HL-60/S4 (cell line): Measurements from ENCODE around the gene GOLGA8B.
"Not testable (repeated sequence)": the region's sequence is repeated elsewhere in the genome, so short reads cannot be mapped to it uniquely, and the experiment has no call there.

Experiments used
- in situ Hi-C: fragments of 300-500 bp; cut with MboI; formaldehyde crosslinking; loops from 2 replicates; pipeline ENCODE4 v1.14.3; 2022; ENCODE audit warnings: low sequenced_read_pairs

Gene GOLGA8B

DNA sequence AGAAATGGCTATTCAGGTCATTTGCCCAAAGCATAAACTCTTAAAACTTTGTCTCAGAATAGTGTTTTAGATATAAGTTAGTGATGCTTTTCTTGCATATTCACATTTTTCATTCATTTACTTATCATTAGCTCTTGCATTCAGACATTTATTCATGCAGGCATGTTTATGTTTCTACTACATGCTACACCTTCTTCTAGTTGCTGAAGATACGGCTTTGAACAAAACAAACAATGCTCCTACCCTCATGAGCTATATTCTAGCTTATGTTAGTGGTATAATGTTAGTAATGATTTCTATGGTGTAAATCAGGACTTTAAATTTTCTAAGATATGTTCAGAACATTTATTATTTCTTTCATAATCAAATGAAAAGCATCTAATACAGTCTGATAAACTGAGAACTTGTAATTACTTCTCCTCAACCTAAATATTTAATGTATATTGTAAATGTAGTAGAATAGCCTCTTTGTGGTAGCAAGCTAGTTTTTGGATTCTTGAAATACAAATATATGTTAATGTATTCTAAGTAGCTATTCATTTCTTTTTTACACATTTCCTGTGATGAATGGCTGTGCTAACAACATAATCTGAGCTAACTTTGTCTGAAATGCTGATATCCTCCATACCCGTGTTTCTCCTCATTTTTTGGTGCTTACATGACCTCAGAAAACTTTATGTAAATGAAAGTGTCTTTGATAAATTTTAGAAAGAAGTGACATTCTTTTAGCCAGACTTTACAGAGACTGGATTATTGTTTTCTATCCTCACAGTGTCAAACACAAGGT lies 15.5 kb upstream of the GOLGA8B start:
- in situ Hi-C loops: loop anchor here (25.0 kb wide), 3 partner anchors 237 to 537 kb away; partner anchors contain the start of genes EMC4 and LPCAT4

DNA sequence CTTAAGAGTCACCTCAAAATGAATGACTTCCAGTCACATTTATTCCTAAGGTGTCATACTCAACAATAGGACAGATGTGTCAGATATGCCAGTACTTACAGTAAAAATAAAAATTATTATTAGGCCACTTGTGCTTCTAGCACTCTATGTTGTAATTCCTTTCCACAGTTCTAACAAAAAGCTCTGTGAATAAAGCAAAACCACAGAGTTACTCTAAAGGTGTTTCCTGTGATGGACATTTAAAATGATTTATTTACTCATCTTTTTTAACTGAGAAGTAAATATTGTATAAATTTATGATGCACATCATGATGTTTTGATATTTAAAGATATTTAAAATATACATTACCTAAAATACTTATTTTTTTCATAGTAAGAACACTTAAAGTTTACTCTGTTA lies 13.9 kb upstream of the GOLGA8B start:
- in situ Hi-C loops: loop anchor here (25.0 kb wide), 3 partner anchors 235 to 535 kb away; partner anchors contain the start of genes EMC4 and LPCAT4

DNA sequence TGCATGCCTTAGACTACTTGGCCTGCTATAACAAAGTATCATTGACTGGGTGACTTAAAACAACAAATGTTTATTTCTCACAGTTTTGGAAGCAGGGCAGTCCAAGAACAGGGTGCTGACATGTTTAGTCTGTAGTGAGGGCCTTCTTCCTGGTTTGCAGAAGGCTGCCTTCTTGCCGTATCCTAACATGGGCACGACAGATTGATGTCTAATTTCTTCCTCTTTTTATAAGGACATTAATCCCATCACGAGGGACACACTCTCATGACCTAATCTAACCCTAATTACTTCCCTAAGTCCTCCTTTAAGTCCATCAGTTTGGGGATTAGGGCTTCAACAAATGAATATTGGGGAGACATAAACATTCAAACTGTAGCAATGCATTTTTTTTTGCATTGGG lies 10.9 kb upstream of the GOLGA8B start:
- in situ Hi-C loops: loop anchor here (25.0 kb wide), 3 partner anchors 232 to 532 kb away; partner anchors contain the start of genes EMC4 and LPCAT4

DNA sequence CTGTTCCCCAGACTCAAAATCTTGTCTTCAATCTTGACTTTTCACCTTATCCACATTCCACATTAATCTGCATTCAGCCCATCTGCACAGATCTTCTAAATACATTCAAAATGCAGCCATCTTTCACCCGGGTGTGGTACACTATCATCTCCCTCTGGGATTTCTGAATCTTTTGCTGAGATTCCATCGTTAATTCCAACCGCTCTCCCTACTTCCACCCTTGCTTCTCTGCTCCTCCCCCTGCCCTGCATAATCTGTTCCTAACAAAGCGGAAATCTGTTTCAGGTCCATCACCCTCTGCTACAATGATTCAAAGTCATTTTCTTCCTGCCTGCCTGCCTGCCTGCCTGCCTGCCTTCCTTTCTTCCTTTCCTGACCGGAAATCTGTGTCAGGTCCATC lies 7.9 kb upstream of the GOLGA8B start:
- in situ Hi-C loops: loop anchor here (25.0 kb wide), 3 partner anchors 229 to 529 kb away; partner anchors contain the start of genes EMC4 and LPCAT4

DNA sequence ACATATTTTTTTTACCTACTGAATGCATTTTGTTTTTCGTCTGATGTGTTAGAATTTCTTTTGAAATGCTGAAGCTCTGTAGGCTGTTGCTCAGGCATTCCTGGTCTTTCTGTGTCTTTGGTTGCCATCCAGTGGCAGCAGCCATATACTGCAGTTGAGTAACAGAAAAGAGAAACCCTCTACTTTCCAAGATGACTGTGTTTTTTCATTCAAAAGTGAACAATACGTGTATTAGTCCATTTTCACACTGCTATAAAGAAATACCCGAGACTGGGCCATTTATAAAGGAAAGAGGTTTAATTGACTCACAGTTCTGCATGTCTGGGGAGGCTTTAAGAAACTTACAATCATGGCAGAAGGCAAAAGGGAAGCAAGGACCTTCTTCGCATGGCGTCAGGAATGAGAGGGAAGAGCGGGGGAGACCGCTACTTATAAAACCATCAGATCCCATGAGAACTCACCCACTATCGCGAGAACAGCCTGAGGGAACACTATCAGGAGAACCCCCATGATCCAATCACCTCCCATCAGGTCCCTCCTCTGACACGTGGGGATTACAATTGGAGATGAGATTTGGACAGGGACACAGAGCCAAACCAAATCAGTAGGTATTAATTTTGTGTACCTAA lies 4.7 kb upstream of the GOLGA8B start:
- in situ Hi-C loops: loop anchor here (25.0 kb wide), 3 partner anchors 226 to 526 kb away; partner anchors contain the start of genes EMC4 and LPCAT4

DNA sequence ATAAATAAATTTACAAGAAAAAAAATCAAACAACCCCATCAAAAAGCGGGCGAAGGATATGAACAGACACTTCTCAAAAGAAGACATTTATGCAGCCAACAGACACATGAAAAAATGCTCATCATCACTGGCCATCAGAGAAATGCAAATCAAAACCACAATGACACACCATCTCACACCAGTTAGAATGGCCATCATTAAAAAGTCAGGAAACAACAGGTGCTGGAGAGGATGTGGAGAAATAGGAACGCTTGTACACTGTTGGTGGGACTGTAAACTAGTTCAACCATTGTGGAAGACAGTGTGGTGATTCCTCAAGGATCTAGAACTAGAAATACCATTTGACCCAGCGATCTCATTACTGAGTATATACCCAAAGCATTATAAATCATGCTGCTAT lies 2.5 kb upstream of the GOLGA8B start:
- in situ Hi-C loops: loop anchor here (25.0 kb wide), 3 partner anchors 224 to 524 kb away; partner anchors contain the start of genes EMC4 and LPCAT4

DNA sequence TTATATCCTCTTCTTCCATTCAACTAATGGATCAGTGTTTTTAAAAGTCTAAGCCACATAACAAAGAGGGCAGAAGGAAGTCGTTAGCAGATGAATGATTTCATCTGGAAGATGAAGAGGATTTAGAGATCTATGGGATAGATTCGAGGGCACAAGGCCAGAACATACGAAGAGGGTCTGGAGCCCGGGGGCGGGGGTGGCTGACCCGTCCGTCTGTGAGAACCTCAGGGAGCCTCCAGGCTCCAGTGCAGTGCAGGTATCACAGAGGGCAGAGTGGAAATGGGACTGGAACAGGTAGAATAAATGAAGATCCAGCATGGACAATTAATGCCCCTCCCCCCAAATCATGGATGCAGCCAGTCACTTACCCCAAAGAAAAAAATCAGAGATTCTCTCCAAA lies 1.5 kb upstream of the GOLGA8B start:
- in situ Hi-C loops: loop anchor here (25.0 kb wide), 3 partner anchors 223 to 523 kb away; partner anchors contain the start of genes EMC4 and LPCAT4

DNA sequence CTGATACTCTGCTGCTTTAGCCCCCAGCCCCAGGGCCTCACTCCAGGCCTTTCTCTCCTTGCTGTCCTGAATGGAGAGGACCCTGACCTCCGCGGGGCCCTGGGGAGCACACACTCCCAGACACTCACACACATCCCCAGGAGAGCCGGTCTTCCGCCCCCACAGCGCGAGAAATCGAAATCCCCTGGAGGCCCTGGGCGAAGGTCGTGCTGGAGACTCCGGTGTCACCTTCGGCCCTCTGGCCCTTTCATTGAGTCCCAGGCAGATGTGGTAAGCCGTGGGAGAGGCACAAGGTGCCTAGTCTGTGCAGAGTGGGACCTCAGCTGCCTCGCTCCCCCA lies 848 bp upstream of the GOLGA8B start:
- in situ Hi-C loops: loop anchor here (25.0 kb wide), 3 partner anchors 222 to 522 kb away; partner anchors contain the start of genes EMC4 and LPCAT4

DNA sequence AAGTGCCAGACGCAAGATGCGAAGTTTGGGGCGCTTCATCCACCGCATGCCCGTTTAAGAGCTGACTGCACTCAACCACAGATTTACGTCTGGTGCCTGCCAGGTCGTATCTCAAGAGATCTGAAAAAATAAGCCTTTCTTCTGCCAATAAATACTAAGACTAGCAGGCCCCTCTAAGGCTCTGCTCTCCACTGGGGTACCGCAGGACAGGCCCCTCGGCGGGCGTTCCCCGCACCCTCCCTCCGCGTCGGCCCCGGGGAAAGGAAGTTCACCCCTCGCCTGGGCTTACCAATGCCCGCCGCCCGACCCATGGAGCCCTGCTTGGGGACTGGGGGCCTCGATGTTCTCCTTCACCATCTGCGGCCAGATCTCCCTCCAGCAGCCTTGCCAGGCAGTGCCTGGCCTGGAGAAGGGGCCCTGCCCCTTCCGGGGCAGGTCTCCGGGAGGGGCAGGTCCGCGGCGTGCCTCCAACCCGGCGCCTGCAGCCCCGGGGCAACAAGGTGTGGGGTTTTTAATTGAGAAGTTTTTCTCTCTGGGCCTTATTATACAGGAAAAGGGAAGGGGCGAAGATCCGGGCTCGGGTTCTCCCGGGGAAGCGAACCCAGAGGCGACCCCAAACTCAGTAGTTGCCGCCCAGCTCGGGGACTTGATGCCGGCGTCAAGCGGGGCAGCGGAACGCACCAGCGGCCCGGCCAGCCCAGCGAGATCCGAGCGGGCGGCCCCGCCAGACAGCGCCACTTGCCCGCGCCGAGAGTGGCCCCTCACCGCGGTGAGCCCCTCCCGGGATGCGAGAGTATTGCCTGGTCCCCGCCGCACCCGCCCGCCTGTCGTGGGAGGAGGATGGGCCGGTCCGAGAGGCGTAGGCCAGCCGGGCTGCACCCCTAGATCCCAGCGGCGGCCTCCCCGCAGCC lies 735 bp downstream of the GOLGA8B start:
- in situ Hi-C loops: loop anchor here (25.0 kb wide), 3 partner anchors 220 to 520 kb away; partner anchors contain the start of genes EMC4 and LPCAT4

DNA sequence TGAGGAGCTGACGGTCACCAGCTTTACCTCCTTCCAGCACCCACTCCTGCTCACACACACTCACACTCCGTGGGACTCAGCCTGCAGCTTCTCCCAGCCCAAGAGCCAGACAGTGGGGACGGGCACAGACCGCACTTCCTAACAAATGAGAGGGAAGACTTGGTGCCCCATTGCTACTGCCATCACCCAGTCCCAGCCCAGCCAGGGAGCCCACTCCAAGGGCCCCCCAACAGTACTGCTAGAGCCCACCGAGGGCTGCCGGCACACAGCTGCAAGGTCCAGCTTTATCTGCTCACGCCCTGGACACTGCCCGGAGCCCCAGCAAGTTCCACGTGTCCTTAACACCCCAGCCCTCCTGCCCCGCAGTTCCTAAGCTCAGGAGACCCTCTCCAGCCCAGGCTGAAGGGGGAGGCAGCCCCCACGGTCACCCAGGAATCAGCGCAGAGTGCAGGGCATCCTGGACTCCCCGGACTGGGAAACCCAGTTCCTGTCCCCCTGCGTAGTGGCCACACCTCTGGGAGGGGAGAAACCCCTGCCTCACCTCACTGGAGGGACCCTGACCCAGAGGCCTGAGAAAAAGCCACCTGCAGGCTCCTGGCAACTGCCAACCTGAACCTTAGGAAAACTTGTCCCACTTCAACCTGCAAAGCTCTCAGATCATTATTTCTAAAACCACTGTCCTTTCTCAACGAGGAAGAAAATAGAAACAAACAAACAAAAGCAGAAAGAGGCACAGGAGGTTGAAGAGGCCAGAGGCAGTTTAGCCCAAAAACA lies 1.6 kb downstream of the GOLGA8B start:
- in situ Hi-C loops: loop anchor here (25.0 kb wide), 3 partner anchors 220 to 520 kb away; partner anchors contain the start of genes EMC4 and LPCAT4

DNA sequence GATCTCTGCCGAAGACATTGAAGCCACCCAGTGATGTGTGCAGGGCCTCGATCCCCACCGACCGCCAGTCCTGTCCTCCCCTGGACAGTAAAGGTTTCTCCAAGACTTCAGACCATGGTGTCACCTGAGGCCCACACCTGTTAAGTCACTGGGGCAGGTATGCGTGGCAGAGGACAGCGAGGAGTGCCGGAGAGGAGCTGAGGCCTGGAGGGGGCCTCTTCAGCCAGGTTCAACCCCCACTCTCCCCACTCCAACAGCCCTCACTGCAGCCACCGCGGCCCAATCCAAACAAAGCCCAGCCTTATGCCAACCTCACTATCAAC lies 2.4 kb downstream of the GOLGA8B start:
- in situ Hi-C loops: loop anchor here (25.0 kb wide), 3 partner anchors 219 to 519 kb away; partner anchors contain the start of genes EMC4 and LPCAT4

DNA sequence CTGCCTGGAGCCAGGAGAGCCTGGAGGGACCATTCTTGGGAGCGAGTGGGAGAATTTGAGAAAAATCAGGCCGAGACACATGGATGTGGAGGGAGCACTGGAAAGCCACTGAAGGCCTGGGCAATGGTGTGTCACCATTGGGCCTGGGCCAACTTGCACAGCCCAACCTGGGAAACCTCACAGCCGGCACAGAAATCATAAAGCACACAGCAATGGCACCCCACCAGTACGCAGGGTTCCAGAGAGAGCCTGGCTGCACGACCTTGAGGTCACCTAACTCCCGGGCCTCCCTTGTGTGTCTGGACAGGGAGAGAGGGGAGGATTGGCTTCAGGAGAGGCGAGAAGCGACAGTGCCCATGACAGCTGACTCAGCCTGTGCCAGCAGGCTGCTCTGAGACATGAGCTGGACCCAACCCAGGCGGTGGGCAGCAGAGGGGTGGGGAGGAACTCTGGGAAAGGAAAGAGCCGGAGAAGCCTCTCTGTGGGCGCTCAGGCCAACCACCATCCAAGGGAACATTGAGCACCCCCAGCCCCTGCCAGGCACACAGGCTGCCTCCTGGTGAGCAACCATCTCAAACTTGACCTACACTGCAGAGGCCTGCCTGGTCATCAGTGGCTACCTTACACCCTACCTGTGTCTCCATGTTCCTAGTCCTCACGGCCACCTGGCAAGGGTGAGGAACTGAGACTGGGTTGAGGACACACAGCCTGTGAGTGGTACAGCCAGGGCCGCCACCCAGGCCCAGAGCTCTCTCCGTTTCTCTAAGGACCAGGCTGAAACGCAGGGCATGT lies 3.0 kb downstream of the GOLGA8B start:
- in situ Hi-C loops: loop anchor here (25.0 kb wide), 3 partner anchors 218 to 518 kb away; partner anchors contain the start of genes EMC4 and LPCAT4

DNA sequence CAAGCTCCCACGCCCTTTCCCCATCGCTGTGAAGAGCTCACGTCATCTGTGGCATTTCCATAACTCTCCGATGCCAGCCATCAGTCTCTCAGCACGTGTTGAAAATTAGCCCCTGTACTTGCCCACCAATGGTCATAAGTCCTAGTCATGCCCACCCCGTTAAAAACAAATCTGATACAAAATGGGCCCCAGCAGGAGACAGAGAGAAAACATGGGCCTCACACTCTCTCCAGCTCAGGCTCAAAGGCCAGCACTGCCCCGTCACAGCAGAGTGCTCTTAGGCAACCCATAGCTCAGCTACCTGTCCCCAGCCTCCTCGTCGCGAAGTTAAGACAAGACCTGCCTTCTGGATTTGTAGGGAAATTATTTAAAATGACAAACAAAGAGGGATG lies 5.2 kb downstream of the GOLGA8B start:
- in situ Hi-C loops: loop anchor here (25.0 kb wide), 3 partner anchors 216 to 516 kb away; partner anchors contain the start of genes EMC4 and LPCAT4

DNA sequence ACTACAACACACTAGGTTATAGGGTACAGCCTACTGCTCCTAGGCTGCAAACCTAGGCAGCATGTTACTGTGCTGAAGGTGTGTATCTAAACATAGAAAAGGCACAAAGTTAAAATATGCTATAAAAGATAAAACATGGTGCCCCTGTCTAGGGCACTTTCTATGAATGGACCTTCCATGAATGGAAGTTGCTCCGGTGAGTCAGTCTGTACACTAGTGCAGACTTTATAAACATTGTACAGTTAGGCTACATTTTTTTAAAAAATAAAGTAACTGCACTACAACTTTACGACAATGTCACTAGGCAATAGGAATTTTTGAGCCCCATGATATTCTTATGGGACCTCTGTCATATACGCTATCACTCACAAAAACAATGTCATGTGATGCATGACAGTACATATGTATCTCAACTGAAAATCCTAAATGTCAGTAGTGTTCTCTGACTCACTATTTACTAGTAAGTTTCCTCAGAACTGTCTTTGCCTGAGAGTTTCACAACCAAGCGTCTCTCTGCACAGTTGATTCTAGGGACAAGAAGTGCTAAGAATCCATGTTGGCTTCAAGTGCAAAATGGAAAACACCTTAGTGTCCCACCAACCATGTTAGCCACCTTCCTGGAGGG lies 5.7 kb downstream of the GOLGA8B start:
- in situ Hi-C loops: loop anchor here (25.0 kb wide), 3 partner anchors 215 to 515 kb away; partner anchors contain the start of genes EMC4 and LPCAT4

DNA sequence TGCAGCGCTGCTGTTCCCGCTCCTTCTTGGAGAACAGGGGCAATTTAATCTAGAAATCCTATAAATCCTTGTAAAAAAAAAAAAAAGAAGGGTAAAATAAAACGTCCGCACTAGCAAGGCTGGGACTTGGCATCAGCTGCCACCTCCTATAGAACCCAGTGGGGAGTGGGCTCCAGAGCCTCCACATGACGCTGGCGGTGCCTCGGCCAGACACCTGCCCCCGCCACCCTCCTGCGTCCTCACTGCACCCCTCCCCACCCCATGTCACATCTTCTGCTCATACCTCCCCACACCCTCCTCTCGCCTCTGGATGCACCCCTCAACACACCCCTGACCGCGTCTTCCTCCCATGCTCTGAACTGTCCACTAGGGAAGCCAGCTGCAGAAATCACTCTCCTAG lies 8.4 kb downstream of the GOLGA8B start:
- in situ Hi-C loops: loop anchor here (25.0 kb wide), 3 partner anchors 213 to 513 kb away; partner anchors contain the start of genes EMC4 and LPCAT4

DNA sequence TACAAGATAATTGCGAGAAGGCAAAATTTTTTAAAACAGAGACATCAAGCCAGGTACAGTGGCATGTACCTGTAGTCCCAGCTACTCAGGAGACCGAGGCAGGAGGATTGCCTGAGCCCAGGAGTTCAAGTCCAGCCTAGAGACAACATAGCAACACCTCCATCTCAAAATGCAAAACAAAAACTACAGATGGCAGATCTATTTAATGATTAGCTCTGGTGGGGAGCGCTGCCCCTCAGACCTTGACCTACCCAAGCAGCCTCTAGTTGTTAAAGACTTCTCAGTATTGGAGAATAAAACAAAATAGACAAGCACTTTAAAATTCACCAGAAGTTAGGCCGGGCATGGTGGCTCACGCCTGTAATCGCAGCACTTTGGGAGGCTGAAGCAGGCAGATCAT lies 10.5 kb downstream of the GOLGA8B start:
- in situ Hi-C loops: not testable (repeated sequence)

DNA sequence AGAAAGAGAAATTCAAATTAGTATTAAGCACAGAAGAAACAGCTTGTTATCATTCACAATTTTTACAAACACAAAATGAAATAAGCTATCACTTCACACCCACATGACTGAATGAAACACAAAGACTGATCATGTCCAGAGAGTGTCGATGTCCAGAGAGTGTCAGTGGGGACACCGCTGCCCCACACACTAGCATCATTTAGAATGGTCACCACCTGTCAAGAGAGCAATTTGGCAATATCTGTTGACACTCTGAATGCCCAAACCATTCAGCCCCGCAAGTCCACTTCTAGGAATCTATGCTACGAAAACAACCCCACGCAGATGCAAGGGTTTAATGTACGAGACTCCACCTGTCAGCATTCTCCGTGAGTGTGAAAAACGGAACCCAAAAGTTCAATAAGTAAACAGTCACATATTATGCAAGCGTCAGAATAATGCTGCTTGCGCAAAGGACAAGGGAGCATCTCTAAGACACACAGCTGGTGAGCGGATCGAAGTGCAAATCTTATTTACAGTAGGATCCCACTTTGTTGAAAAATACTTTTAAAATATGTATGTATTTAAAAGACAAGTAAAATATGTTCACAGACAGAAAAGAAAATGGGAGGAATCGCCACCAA lies 11.3 kb downstream of the GOLGA8B start:
- in situ Hi-C loops: not testable (repeated sequence)
